IMR-90 (cell line): ENCODE results near the gene CEP97. TPM values are rescaled to one million over a fixed set of nuclear protein-coding genes. Genes with fewer than 3 reads are reported as not detected.
A peak's percentile ranks its signal among the peaks of the same experiment; 100 is the strongest.

Experiments used
- ATAC-seq: fragments of 200-7000 bp; cut with Tn5 transposase; 2 replicates; pipeline ENCODE4 v1.9.1; 2020; ENCODE audit warnings: low read depth, mild to moderate bottlenecking, moderate library complexity
- BruUV-seq: library from RNA; stranded (reverse); fragments of 400-500 nt; replicated peaks from 2 replicates; lab custom pipeline; 2021; lab: Mats Ljungman, UMichigan
- CTCF ChIA-PET: fragments of 300-600 bp; formaldehyde crosslinking; extraction: SDS; loops from one replicate; lab custom pipeline; 2021; ENCODE audit warnings: antibody characterized with exemption; lab: Yijun Ruan, JAX
- POLR2A ChIA-PET: fragments of 300-600 bp; sonication (Branson Sonifier 250); formaldehyde crosslinking; loops from one replicate; lab custom pipeline; 2022; ENCODE audit warnings: antibody characterized with exemption; ENCODE audit not compliant: unreplicated experiment; lab: Charles Lee
- DNase-seq: peaks from one replicate; pipeline ENCODE4 v3.0.0; 2013
- H2AFZ ChIP-seq: replicated peaks from 2 replicates; pipeline ENCODE3; 2013; ENCODE audit warnings: low read length, mild to moderate bottlenecking; ENCODE audit not compliant: poor library complexity
- H2AK5ac ChIP-seq: 2 replicates; pipeline ENCODE4 v1.6.1; 2013; ENCODE audit warnings: low read depth, low read length, inconsistent platforms
- H2AK9ac ChIP-seq: replicated peaks from 2 replicates; pipeline ENCODE3; 2013; ENCODE audit warnings: mild to moderate bottlenecking, low read depth, low read length, moderate library complexity; ENCODE audit not compliant: poor library complexity
- H2BK120ac ChIP-seq: 2 replicates; pipeline ENCODE4 v1.6.1; 2013; ENCODE audit warnings: low read depth, low read length, inconsistent platforms
- H2BK15ac ChIP-seq: 3 replicates; pipeline ENCODE4 v1.6.1; 2013; ENCODE audit warnings: low read depth, low read length, inconsistent platforms
- H2BK20ac ChIP-seq: 2 replicates; pipeline ENCODE4 v1.6.1; 2013; ENCODE audit warnings: low read depth, mild to moderate bottlenecking, inconsistent platforms, low read length, moderate library complexity
- H2BK5ac ChIP-seq: 2 replicates; pipeline ENCODE4 v1.6.1; 2013; ENCODE audit warnings: mild to moderate bottlenecking, low read depth, low read length, inconsistent platforms; ENCODE audit not compliant: poor library complexity, severe bottlenecking
- H3K14ac ChIP-seq: replicated peaks from 2 replicates; pipeline ENCODE4 v1.6.1; 2013; ENCODE audit warnings: low read depth, low read length, inconsistent platforms
- H3K18ac ChIP-seq: 2 replicates; pipeline ENCODE4 v1.6.1; 2013; ENCODE audit warnings: low read depth, low read length, control low read depth
- H3K23ac ChIP-seq: 2 replicates; pipeline ENCODE4 v1.6.1; 2013; ENCODE audit warnings: low read depth, low read length, inconsistent platforms
- H3K27ac ChIP-seq: 2 replicates; pipeline ENCODE4 v1.5.1; 2013; ENCODE audit warnings: mild to moderate bottlenecking, control low read depth, low read length; ENCODE audit not compliant: insufficient read depth
- H3K27me3 ChIP-seq: 2 replicates; pipeline ENCODE4 v1.6.1; 2013; ENCODE audit warnings: low read length; ENCODE audit not compliant: control insufficient read depth, insufficient read depth
- H3K36me3 ChIP-seq: 2 replicates; pipeline ENCODE4 v1.6.1; 2013; ENCODE audit warnings: low read length, mixed read lengths; ENCODE audit not compliant: control insufficient read depth, insufficient read depth
- H3K4ac ChIP-seq: 2 replicates; pipeline ENCODE4 v1.6.1; 2013; ENCODE audit warnings: low read depth, low read length, inconsistent platforms
- H3K4me1 ChIP-seq: 2 replicates; pipeline ENCODE4 v1.6.1; 2013; ENCODE audit warnings: low read length, mixed read lengths; ENCODE audit not compliant: control insufficient read depth, insufficient read depth
- H3K4me2 ChIP-seq: 2 replicates; pipeline ENCODE4 v1.6.1; 2013; ENCODE audit warnings: low read depth, mild to moderate bottlenecking, control low read depth, low read length, moderate library complexity
- H3K4me3 ChIP-seq: 2 replicates; pipeline ENCODE4 v1.5.1; 2013; ENCODE audit warnings: low read depth, mild to moderate bottlenecking, control low read depth, low read length, moderate library complexity; ENCODE audit not compliant: insufficient read depth
- H3K56ac ChIP-seq: 2 replicates; pipeline ENCODE4 v1.6.1; 2013; ENCODE audit warnings: low read length, inconsistent platforms; ENCODE audit not compliant: insufficient read depth; ENCODE audit errors: extremely low read depth
- H3K79me1 ChIP-seq, 2 experiments: 2 replicates each; pipeline ENCODE4 v1.6.1; 2013; ENCODE audit warnings: low read length in 2 of 2, inconsistent platforms in 1 of 2, low read depth in 1 of 2
- H3K9ac ChIP-seq: 2 replicates; pipeline ENCODE4 v1.6.1; 2013; ENCODE audit warnings: low read depth, low read length, control low read depth
- H3K9me1 ChIP-seq: 2 replicates; pipeline ENCODE4 v1.6.1; 2013; ENCODE audit warnings: low read length, inconsistent platforms; ENCODE audit not compliant: insufficient read depth
- H3K9me3 ChIP-seq: 2 replicates; pipeline ENCODE4 v1.6.1; 2013; ENCODE audit warnings: low read length; ENCODE audit not compliant: control insufficient read depth, insufficient read depth
- H4K20me1 ChIP-seq: 2 replicates; pipeline ENCODE4 v1.6.1; 2013; ENCODE audit warnings: low read length, inconsistent platforms; ENCODE audit not compliant: insufficient read depth
- H4K5ac ChIP-seq: 2 replicates; pipeline ENCODE4 v1.6.1; 2013; ENCODE audit warnings: mild to moderate bottlenecking, low read depth, low read length, control low read depth
- H4K8ac ChIP-seq, 2 experiments: 2 replicates each; pipeline ENCODE4 v1.6.1; 2013; ENCODE audit warnings: low read depth in 2 of 2, low read length in 2 of 2, control low read depth in 1 of 2, inconsistent platforms in 1 of 2
- H4K91ac ChIP-seq: 2 replicates; pipeline ENCODE4 v1.6.1; 2013; ENCODE audit warnings: low read depth, low read length, inconsistent platforms; ENCODE audit not compliant: insufficient read depth
- MXI1 ChIP-seq: IDR thresholded peaks from 2 replicates; pipeline ENCODE4 v1.6.1; 2012; ENCODE audit warnings: low read depth, mild to moderate bottlenecking, low read length, moderate library complexity, borderline replicate concordance
- RAD21 ChIP-seq: IDR thresholded peaks from 2 replicates; pipeline ENCODE4 v1.6.1; 2012; ENCODE audit warnings: low read length, improper control_type of control experiment
- SMC3 ChIP-seq: fragments of 150-350 bp; IDR thresholded peaks from 2 replicates; pipeline ENCODE4 v1.6.1; 2016; ENCODE audit warnings: low read depth, mild to moderate bottlenecking, antibody characterized with exemption, low read length, moderate library complexity
- WGBS, 2 experiments: methylation state at CpG; one replicate each; pipeline versions ENCODE4 v1.1.5 to v1.1.7; 2013; ENCODE audit warnings: missing lambda C conversion rate in 2 of 2; ENCODE audit not compliant: insufficient read length in 1 of 2; ENCODE audit errors: extremely low coverage in 2 of 2; 5-methylcytosine and 5-hydroxymethylcytosine counted together
- dilution Hi-C: fragments of 300-500 bp; cut with HindIII; formaldehyde crosslinking; loops from one replicate; pipeline ENCODE4 v1.14.3; 2018; ENCODE audit warnings: low sequenced_read_pairs; ENCODE audit not compliant: unreplicated experiment
- in situ Hi-C: fragments of 300-500 bp; cut with MboI; formaldehyde crosslinking; loops from 3 replicates; pipeline ENCODE4 v1.14.3; 2019; ENCODE audit warnings: low sequenced_read_pairs, inconsistent platforms, mixed read lengths
- intact Hi-C: fragments of 100-400 bp; cut with micrococcal nuclease; formaldehyde crosslinking; loops from 2 replicates; pipeline ENCODE4 v1.10.0; 2022
- polyA plus RNA-seq, 3 experiments: library from polyadenylated mRNA; depleted of rRNA; stranded (reverse); fragments of >200 nt; gene quantifications; 2 replicates each; pipeline ENCODE4 v1.2.3, GENCODE V29; 2012; ENCODE audit warnings: low replicate concordance in 1 of 3
- total RNA-seq: library from RNA; depleted of rRNA; stranded (reverse); fragments of >200 nt; gene quantifications from 2 replicates; pipeline ENCODE4 v1.2.3, GENCODE V29; 2012
- TF ChIP-seq, protein P1 (sequence below): conservative IDR thresholded peaks from 2 replicates; pipeline ENCODE4 v1.5.1; 2012; ENCODE audit warnings: mild to moderate bottlenecking, low read depth, low read length, improper control_type of control experiment

The CEP97 gene
- total and polyA plus RNA-seq, 2 of the 4 experiments (the other 2 are of a cell fraction): 2.0 to 21.9 TPM

DNA sequence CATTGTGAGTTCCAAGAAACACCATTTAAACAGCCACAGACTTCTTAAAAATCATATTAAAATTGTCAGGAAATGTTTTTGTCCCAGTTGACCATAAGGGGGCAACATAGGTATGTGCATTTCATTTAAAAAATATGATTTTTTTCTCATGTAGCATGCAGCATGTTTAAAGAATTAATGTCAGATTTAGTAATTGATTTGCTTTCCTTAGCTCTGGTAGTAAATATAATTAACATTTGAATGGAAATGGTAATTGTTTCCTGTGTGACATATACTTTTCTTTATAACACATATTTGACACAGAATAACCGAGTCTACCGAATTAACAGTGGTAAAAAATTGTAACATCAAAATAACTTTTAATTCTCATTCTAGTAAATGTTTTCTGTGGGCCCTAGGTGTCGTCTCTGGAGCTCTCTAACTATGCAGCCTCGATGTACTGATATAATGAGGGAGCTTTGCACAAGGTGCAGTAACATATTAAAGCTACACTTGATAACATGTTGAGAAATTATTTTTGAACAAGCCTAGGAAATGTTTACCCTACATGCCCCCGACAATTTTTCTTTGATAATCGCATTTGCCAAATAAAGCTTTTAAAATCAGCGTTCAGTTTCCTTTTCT is 89.5 kb downstream of the CEP97 start:
- H4K20me1 ChIP-seq: no peaks in the 10 kb centered on the region
- no peaks in the 10 kb centered on the region for H3K9me3 ChIP-seq
- TF ChIP-seq MXI1: no peak
- TF ChIP-seq, protein P1, sequence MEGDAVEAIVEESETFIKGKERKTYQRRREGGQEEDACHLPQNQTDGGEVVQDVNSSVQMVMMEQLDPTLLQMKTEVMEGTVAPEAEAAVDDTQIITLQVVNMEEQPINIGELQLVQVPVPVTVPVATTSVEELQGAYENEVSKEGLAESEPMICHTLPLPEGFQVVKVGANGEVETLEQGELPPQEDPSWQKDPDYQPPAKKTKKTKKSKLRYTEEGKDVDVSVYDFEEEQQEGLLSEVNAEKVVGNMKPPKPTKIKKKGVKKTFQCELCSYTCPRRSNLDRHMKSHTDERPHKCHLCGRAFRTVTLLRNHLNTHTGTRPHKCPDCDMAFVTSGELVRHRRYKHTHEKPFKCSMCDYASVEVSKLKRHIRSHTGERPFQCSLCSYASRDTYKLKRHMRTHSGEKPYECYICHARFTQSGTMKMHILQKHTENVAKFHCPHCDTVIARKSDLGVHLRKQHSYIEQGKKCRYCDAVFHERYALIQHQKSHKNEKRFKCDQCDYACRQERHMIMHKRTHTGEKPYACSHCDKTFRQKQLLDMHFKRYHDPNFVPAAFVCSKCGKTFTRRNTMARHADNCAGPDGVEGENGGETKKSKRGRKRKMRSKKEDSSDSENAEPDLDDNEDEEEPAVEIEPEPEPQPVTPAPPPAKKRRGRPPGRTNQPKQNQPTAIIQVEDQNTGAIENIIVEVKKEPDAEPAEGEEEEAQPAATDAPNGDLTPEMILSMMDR: peak; percentile 68
- peak; percentile 74 for TF ChIP-seq SMC3
- peak; percentile 85 for TF ChIP-seq RAD21
- DNase-seq (peak; percentile 54), ATAC-seq (peak; percentile 62; the same call in 1 of the 2 replicates)
- no peak overlapping the region for H3K56ac ChIP-seq
- POLR2A ChIA-PET: no interaction called here
- H4K91ac ChIP-seq: no peak overlapping the region
- H3K4me3 ChIP-seq: no peak overlapping the region
- CTCF ChIA-PET: interaction anchor here (0.8 to 1.4 kb wide), 6 partner anchors 11 to 415 kb away, joined by 3 to 13 read pairs (median 5); no protein-coding TSS in a partner anchor
- H3K9me1 ChIP-seq: no peaks in the 10 kb centered on the region
- dilution Hi-C loops: no loop called here
- no peak overlapping the region for H2BK15ac ChIP-seq
- no peak overlapping the region for H2BK20ac ChIP-seq
- no TSS peak for BruUV-seq
- H3K23ac ChIP-seq: no peak overlapping the region
- H3K36me3 ChIP-seq: peaks cover 4% of the 10 kb centered on the region
- intact Hi-C loops: loop anchor here (1.0 to 5.0 kb wide), 3 partner anchors 38 to 719 kb away; no protein-coding TSS in a partner anchor
- H2AK9ac ChIP-seq: no peak overlapping the region
- no peak overlapping the region for H4K8ac ChIP-seq
- no peak overlapping the region for H3K14ac ChIP-seq
- H3K4me2 ChIP-seq: no peak overlapping the region
- H2BK120ac ChIP-seq: no peak overlapping the region
- in situ Hi-C loops: loop anchor here (5.0 kb wide), 1 partner anchor 413 kb away; no protein-coding TSS in a partner anchor
- no peak overlapping the region for H3K9ac ChIP-seq
- H4K5ac ChIP-seq: no peak overlapping the region
- H2AFZ ChIP-seq: no peak overlapping the region
- no peak overlapping the region for H2AK5ac ChIP-seq
- no CpG with 5 or more reads among the region's 7 CpGs for WGBS, 2 experiments
- H3K18ac ChIP-seq: no peak overlapping the region
- peaks cover 4 to 12% of the 10 kb centered on the region in 2 experiments; a peak in 3 of 4 replicates for H3K79me1 ChIP-seq
- no peaks in the 10 kb centered on the region for H3K27me3 ChIP-seq
- H3K27ac ChIP-seq: no peak overlapping the region
- H3K4me1 ChIP-seq: peaks cover 2% of the 10 kb centered on the region; the same call in 1 of the 2 replicates
- no peak overlapping the region for H3K4ac ChIP-seq
- no peak overlapping the region for H2BK5ac ChIP-seq
